GM12878 (cell line): ENCODE data around the gene TET3.
A peak's percentile ranks its signal among the peaks of the same experiment; 100 is the strongest.

Experiments used
- EP300 ChIP-seq, 2 experiments: fragments of 150-350 bp in 1 of 2; IDR thresholded peaks; 2 replicates each; pipeline ENCODE4 v1.6.1; 2011 to 2012; ENCODE audit warnings: low read depth in 2 of 2, low read length in 2 of 2, borderline replicate concordance in 1 of 2, improper control_type of control experiment in 1 of 2, inconsistent platforms in 1 of 2; ENCODE audit not compliant: control insufficient read depth in 1 of 2
- FOXM1 ChIP-seq: IDR thresholded peaks from 2 replicates; pipeline ENCODE4 v1.6.1; 2012; ENCODE audit warnings: low read depth, mild to moderate bottlenecking, inconsistent platforms, low read length, moderate library complexity
- POLR2A ChIP-seq: IDR thresholded peaks from 2 replicates; pipeline ENCODE4 v1.6.1; 2011; ENCODE audit warnings: low read depth, mild to moderate bottlenecking, low read length
- ZBTB33 ChIP-seq: fragments of 450-650 bp; IDR thresholded peaks from 2 replicates; pipeline ENCODE4 v1.6.1; 2017; ENCODE audit warnings: mild to moderate bottlenecking

- TF ChIP-seq ZBTB33 (no peak), FOXM1 (no peak), EP300 (IDR thresholded peaks at IDR 0.05; ENCODE audit: borderline replicate concordance in 1 of 2, control insufficient read depth in 1 of 2, low read depth in 2 of 2, low read length in 2 of 2) (peak in 1 of 2 experiments; percentile 32; a peak in 1 of 4 replicates), POLR2A (no peak)
Measured at GRCh38 chr2:74020702-74021406, 36.1 kb downstream of the TET3 start.
